DND-41 (cell line): ENCODE measurements around the gene BICRAL.

Experiments
- ATAC-seq: fragments of 200-7000 bp; cut with Tn5 transposase; 3 replicates; pipeline ENCODE4 v1.9.1; 2021; ENCODE audit warnings: low read depth; ENCODE audit not compliant: insufficient read depth
- DNase-seq: peaks from one replicate; pipeline ENCODE4 v3.0.0-alpha.2; 2020
- H2AFZ ChIP-seq: 2 replicates; pipeline ENCODE4 v1.6.0; 2012; ENCODE audit warnings: low read depth, low read length
- H3K27ac ChIP-seq: 2 replicates; pipeline ENCODE4 v1.5.1; 2012; ENCODE audit warnings: low read length, inconsistent platforms
- H3K27me3 ChIP-seq: fragments of 200-600 bp; sonication (generic); 2 replicates; pipeline ENCODE4 v1.6.0; 2012; ENCODE audit warnings: low read length, mild to moderate bottlenecking, inconsistent platforms; ENCODE audit not compliant: insufficient read depth, poor library complexity
- H3K36me3 ChIP-seq: 2 replicates; pipeline ENCODE4 v1.5.1; 2012; ENCODE audit warnings: low read length, inconsistent platforms; ENCODE audit not compliant: insufficient read depth
- H3K4me1 ChIP-seq: 2 replicates; pipeline ENCODE4 v1.5.1; 2012; ENCODE audit warnings: mild to moderate bottlenecking, low read length; ENCODE audit not compliant: insufficient read depth
- H3K4me2 ChIP-seq: 2 replicates; pipeline ENCODE4 v1.6.0; 2012; ENCODE audit warnings: mild to moderate bottlenecking, moderate library complexity, low read length, inconsistent platforms; ENCODE audit not compliant: insufficient read depth
- H3K4me3 ChIP-seq, 2 experiments: fragments of 200-600 bp in 1 of 2; shearing (Covaris generic) in 1 of 2; 2 replicates each; pipeline ENCODE4 v1.5.1; 2012 to 2016; ENCODE audit warnings: inconsistent platforms in 2 of 2, low read length in 2 of 2, mild to moderate bottlenecking in 2 of 2, low read depth in 1 of 2, moderate library complexity in 1 of 2
- H3K79me2 ChIP-seq: 2 replicates; pipeline ENCODE4 v1.6.0; 2012; ENCODE audit warnings: low read length, inconsistent platforms; ENCODE audit not compliant: insufficient read depth
- H3K9ac ChIP-seq: 2 replicates; pipeline ENCODE4 v1.6.0; 2012; ENCODE audit warnings: low read depth, mild to moderate bottlenecking, inconsistent platforms, low read length, moderate library complexity
- H3K9me3 ChIP-seq: 2 replicates; pipeline ENCODE4 v1.5.1; 2012; ENCODE audit warnings: low read length, moderate library complexity, mild to moderate bottlenecking, inconsistent platforms; ENCODE audit not compliant: insufficient read depth, severe bottlenecking
- H4K20me1 ChIP-seq: 2 replicates; pipeline ENCODE4 v1.6.0; 2012; ENCODE audit warnings: low read length; ENCODE audit not compliant: insufficient read depth
- CTCF ChIP-seq: IDR thresholded peaks from 2 replicates; pipeline ENCODE4 v1.5.1; 2012; ENCODE audit warnings: borderline replicate concordance, low read length, moderate library complexity, mild to moderate bottlenecking; ENCODE audit not compliant: poor library complexity, severe bottlenecking; ENCODE audit errors: extremely low read depth
- EZH2 ChIP-seq: IDR thresholded peaks from 3 replicates; pipeline ENCODE4 v1.6.1; 2012; ENCODE audit warnings: borderline replicate concordance, low read depth, mild to moderate bottlenecking, moderate library complexity, low read length, inconsistent platforms; ENCODE audit not compliant: severe bottlenecking

The BICRAL gene

DNA sequence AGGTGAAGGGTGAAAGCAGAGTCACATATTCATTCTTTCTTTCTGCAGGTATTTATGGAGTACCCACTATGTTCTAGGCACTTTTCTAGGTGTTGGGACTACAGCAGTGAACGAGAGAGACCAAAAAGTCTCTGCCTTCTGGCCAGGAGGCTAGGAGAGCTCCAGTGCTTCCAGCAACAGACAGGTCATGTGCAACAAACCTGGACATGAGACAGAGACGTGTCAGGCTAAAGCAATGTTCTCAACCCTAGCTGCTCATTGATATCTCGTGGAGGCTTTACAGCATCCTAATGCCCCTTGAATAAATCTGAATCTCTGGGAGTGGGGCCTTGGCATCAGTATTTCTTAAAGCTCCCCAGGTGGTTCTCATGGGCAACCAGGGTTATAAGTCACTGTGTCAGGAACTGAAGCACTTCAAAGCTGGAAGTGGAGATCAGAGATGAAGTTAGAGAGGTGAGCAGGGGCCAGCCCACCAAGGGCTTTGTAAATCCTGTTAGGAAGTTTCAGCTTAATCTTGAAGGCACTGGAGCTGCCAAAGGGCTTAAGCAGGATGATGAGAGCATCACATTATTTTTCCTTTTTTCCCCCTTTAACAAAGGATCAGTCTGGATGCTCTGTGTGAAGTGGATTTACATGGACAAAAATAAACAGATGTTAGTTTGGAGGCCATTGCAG lies 23.0 kb upstream of the BICRAL start:
- TF ChIP-seq EZH2 (no peak), CTCF (no peak)
- H4K20me1 ChIP-seq = no peaks in the 10 kb centered on the region
- no peaks in the 10 kb centered on the region for H3K36me3 ChIP-seq
- H3K79me2 ChIP-seq = no peaks in the 10 kb centered on the region
- H3K4me2 ChIP-seq = no peak overlapping the region
- no peaks in the 10 kb centered on the region for H3K9me3 ChIP-seq
- no peaks in the 10 kb centered on the region for H3K4me1 ChIP-seq
- no peak overlapping the region for H3K9ac ChIP-seq
- H3K27ac ChIP-seq = no peak overlapping the region
- H3K27me3 ChIP-seq = no peaks in the 10 kb centered on the region
- no peak overlapping the region for H3K4me3 ChIP-seq
- DNase-seq (no peak), ATAC-seq (no peak)
- no peak overlapping the region for H2AFZ ChIP-seq

- ATAC-seq = no peak
- Histone ChIP-seq H3K4me1 (no peaks in the 10 kb centered on the region), H3K27ac (no peak overlapping the region), H2AFZ (no peak overlapping the region), H3K4me3 (no peak overlapping the region), H3K36me3 (no peaks in the 10 kb centered on the region), H3K79me2 (no peaks in the 10 kb centered on the region), H3K27me3 (no peaks in the 10 kb centered on the region), H3K9ac (no peak overlapping the region), H3K9me3 (no peaks in the 10 kb centered on the region), H4K20me1 (no peaks in the 10 kb centered on the region), H3K4me2 (no peak overlapping the region)
- no peak for TF ChIP-seq EZH2
- TF ChIP-seq CTCF = no peak
- DNase-seq = no peak
Observed at GRCh38 chr6:42761287-42762067, 20.4 kb upstream of the BICRAL start.

- Histone ChIP-seq H4K20me1 (no peaks in the 10 kb centered on the region), H3K4me3 (no peak overlapping the region), H3K9me3 (no peaks in the 10 kb centered on the region), H3K4me1 (no peaks in the 10 kb centered on the region), H3K27me3 (no peaks in the 10 kb centered on the region), H3K79me2 (no peaks in the 10 kb centered on the region), H3K4me2 (no peak overlapping the region), H3K36me3 (no peaks in the 10 kb centered on the region), H3K9ac (no peak overlapping the region), H2AFZ (no peak overlapping the region), H3K27ac (no peak overlapping the region)
- DNase-seq = no peak
- TF ChIP-seq CTCF (no peak), EZH2 (no peak)
- ATAC-seq = no peak
Observed at GRCh38 chr6:42762426-42762859, 19.4 kb upstream of the BICRAL start.
